Fibroblast of skin of scalp (primary cell): ENCODE data around the gene FBXL14.
A peak's percentile ranks its signal among the peaks of the same experiment; 100 is the strongest.

ENCODE experiments used
- DNase-seq: peaks from one replicate; pipeline ENCODE4 v3.0.0-alpha.2; 2013

Gene FBXL14

GRCh38 chr12:1592444-1593173, 1.8 kb downstream of the FBXL14 start:
- DNase-seq = peak; percentile 75

GRCh38 chr12:1591543-1591942, 2.8 kb downstream of the FBXL14 start:
- DNase-seq = no peak

- no peak for DNase-seq
Observed at GRCh38 chr12:1591034-1591433, 3.3 kb downstream of the FBXL14 start.

GRCh38 chr12:1590221-1590979, 4.0 kb downstream of the FBXL14 start:
- DNase-seq = peak; percentile 67

- no peak for DNase-seq
Observed at GRCh38 chr12:1588575-1588947, 5.8 kb downstream of the FBXL14 start.

- no peak for DNase-seq
Observed at GRCh38 chr12:1587927-1588574, 6.3 kb downstream of the FBXL14 start.

- DNase-seq = no peak
Observed at GRCh38 chr12:1584326-1584725, 10.1 kb downstream of the FBXL14 start.

- peak; percentile 89 for DNase-seq
Observed at GRCh38 chr12:1583421-1584078, 10.8 kb downstream of the FBXL14 start.

GRCh38 chr12:1582709-1583050, 11.7 kb downstream of the FBXL14 start:
- no peak for DNase-seq

- no peak for DNase-seq
Observed at GRCh38 chr12:1581973-1582708, 12.2 kb downstream of the FBXL14 start.

- no peak for DNase-seq
Observed at GRCh38 chr12:1580526-1580925, 13.9 kb downstream of the FBXL14 start.

GRCh38 chr12:1579651-1580435, 14.5 kb downstream of the FBXL14 start:
- DNase-seq = peak; percentile 77

- peak; percentile 61 for DNase-seq
Observed at GRCh38 chr12:1576410-1577241, 17.8 kb downstream of the FBXL14 start.

GRCh38 chr12:1575408-1576401, 18.7 kb downstream of the FBXL14 start:
- no peak for DNase-seq

GRCh38 chr12:1574865-1575259, 19.5 kb downstream of the FBXL14 start:
- DNase-seq = no peak

- DNase-seq = no peak
Observed at GRCh38 chr12:1573960-1574864, 20.2 kb downstream of the FBXL14 start.

GRCh38 chr12:1572731-1573130, 21.6 kb downstream of the FBXL14 start:
- DNase-seq = no peak

- DNase-seq = no peak
Observed at GRCh38 chr12:1567852-1568251, 26.5 kb downstream of the FBXL14 start.
